Epithelial cell of prostate (primary cell): ENCODE results near the gene ZBTB16.
A peak's percentile ranks its signal among the peaks of the same experiment; 100 is the strongest.

ENCODE experiments used
- DNase-seq: peaks from one replicate; pipeline ENCODE4 v3.0.0-alpha.2; 2011; ENCODE audit warnings: low read depth, low spot score
- H3K27ac ChIP-seq: fragments of 450-650 bp; 2 replicates; pipeline ENCODE4 v1.5.1; 2017; ENCODE audit warnings: mild to moderate bottlenecking

Gene ZBTB16

DNA sequence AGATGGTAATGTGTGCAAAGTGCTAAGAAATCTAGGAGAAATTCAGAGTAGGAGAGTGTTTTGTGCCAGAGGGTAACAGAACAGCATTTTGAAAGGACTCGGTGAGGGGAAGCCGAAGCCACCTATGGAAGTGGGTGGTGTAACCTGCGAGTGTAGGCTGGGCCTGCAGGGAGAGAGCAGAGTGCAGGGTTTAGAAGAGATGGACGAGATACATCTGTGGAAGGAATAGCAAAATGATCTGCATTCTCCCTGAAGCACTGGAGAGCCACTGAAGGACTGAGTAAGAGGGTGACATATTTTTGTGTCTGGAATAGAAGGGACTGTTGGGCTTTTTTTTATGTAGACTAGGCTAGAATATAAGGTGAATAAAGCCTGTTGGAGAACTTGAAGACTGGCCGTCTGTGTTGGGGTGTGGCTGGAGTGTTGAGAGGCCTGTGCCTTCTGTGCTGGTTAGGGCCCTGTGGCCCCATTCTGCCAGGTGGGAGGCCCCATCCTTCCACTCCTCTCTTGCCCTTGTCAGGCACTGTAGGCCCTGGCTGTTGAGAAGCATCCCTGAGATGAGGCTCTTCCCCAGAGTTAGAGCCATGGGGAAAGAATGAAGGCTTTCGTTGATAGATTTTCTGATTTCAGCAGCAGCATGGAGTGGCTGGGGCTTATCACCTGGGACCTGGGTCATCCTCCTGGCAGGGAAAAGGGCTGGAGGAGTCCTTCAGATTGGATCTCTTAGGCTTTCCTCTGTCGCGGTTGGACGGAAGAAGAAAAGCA, 102.2 kb downstream of the ZBTB16 start:
- H3K27ac ChIP-seq, result no peak overlapping the region

DNA sequence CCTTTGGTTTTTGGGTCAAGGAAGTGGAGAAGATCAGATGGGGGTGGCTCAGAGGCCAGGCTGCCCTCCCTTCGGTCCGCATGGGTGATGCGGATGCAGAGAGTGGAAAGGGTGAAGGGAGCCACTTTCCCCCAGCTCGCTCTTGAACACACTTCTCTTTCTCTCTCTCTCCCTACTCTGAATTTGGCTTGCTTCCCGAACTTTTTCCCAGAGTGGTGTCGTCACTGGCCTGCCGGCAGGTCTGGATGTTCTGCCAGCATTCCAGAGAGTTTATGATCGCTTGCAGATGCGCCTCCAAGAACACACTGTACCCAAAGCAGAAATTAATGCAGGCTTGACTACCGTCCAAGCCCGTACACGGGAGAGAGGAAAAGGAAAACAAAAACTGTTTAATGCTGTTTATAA, 103.2 kb downstream of the ZBTB16 start:
- peak; percentile 81 for DNase-seq
- peak overlapping the region; percentile 93 for H3K27ac ChIP-seq

More for the DNA sequence above, 102.2 kb downstream of the ZBTB16 start:
- no peak for DNase-seq

DNA sequence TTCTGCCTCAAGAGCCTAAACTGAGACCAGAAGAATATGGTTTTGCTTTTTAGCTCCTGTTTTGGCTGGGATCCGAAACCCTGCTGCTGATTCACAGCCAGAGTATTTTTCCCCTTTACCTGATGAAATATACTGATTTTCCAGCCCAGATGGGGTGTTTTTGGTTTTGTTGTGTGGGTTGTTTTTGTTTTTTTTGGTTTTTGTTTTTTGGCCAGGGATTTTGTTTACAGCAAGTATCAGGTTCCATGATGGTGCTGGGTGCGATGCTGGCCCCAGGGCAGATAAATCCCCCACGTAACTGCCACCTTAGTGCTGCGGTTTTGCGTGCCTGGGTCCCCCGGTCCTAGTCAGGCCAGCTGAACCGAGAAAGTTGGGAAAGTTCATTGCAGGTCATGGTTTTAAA, 103.7 kb downstream of the ZBTB16 start:
- H3K27ac ChIP-seq, result peak overlapping the region; percentile 93
- no peak for DNase-seq

DNA sequence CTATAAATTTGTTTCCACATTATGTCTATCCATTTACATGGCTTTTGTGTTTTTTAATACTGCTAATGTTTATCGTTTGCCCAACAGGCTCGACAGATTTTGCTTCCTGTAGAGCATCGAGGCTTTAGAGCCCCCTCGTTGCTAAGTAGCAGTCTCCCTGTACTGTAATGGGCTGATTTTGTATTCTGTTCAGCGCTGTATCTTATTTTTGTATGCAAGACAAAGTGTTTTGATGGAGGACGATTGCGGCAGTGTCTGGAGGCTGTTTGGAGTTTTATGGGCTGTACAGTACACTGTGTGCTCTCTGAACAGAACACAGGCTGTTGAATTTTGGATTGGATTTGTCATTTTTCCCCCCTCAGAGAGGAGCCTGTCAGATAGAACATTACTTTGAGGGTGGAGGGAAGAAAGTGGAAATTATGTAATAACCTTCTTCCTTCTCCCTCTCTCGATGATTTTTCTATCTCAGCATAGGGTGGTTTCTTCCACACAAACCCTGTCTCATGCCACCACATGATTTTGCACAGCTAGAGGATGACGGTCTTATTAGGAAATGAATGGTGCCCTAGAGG, 104.4 kb downstream of the ZBTB16 start:
- H3K27ac ChIP-seq, result peak overlapping the region; percentile 93
- DNase-seq, result no peak

DNA sequence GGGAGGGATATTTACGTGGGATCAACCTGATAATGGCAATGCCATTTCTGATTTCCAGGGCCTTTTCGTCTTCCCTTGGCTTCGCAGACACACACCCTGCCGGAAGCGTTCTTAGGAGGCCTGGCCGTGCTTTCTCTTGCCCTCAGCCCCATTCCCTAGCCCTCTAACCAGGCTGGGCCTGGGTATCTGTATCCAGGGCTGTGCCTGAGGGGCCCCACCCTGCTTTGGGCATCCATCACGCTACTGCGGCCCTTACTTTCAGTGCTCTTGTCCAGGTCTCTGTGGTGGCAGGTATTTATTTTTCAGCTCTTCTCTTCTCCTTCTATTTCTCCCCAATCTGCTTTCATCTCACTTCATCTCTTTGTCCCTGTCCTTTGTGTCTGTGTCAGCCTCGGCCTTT, 105.0 kb downstream of the ZBTB16 start:
- H3K27ac ChIP-seq, result peak overlapping the region; percentile 93
- DNase-seq, result no peak

DNA sequence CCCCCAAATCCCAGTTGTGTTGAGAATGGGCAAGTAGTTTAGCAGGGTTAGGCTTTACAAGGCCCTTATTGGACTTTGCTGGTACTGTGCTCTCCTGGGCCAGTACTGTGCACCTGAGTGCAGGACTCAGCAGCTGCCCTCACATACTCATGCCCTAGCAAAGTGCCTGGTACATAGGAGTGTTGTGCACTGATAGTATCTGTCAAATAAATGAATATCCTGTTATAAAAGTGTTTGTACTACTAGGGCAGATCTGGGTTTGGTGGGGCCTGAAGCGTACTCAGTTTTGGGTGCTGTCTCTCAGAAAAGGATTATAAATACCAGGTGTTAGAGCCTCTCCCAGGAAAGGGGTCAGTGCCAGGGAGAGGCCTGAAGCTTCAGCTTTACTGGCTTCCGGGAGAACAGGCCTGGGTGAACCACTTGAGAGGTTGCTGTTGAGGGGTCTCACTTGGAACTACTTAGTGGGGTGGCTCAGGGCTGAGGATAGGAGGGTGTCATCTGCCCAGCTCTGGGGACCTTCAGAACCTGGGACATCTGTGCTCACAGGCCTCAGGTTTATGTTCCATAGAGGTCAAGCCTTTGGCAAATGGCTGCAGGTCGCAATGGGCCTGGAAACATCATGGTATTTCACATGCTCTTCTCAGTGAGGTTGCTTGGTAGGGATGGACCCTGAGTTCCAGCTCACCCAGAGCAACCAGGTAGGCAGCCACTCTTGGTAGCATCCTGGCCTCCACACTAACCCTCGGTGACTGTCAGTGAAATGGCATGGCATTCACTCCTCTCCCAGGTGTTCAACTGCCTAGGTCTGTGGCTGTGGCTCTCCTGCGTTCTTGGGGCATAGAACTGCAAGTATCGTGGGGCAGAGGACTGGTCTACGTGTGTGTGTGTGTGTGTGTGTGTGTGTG, 106.1 kb downstream of the ZBTB16 start:
- H3K27ac ChIP-seq, result no peak overlapping the region
- DNase-seq, result no peak

DNA sequence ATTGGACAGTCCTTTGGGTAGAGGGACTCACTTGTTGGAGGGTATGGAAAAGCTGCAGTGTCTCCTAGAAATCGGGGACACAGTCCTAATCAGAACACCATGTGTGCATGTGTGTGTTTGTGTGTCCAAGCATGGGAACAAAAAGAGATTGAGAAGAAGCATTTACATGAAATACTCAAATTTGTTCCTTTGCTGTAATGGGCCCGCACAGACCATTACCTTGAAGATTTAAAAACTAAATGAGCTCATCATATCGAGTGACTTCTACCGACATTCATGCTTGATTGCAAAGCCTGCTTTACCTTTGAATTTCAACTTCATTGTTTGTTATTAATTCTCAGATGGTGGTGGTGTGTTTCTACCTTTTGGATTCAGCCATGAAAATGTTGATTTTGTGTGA, 106.9 kb downstream of the ZBTB16 start:
- DNase-seq, result no peak
- H3K27ac ChIP-seq, result no peak overlapping the region

DNA sequence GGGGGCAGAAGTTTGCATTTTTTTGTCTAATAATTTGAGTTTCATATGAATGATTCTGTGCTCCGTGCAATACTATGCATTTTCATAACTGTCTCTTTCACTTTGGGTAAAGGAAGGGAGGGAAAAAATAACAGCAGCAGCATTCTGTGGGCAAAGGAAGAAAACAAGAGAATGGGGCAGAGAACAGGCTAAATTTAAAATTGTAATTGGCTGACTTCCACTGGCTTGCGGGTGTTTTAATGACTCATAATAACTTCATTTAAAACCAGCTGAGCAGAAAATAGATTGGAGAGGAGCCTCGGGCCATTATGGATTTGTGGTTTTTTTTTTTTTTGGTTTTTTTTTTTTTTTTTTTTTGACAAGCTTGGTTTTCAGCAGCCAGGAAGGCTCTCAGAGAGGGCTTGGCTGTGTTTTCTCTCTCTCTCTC, 107.4 kb downstream of the ZBTB16 start:
- H3K27ac ChIP-seq, result no peak overlapping the region

DNA sequence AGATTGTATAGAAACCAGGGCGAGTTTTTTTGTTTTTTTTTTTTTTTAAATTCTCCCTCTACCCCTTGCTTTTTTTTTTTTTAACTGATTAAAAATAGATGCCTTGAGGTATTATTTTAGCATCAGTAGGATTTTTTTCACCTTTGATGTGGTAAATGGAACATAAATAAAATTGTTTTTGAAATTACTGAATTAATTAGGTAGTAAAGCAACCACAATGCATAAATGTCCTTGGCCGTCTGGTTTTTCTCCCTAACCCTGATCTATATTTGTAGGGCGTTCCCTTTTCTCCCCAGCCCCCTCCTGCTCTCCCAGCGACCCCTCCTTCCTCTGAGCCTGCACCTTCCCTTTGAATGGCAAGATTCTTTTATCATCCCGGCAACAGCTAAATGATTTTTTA, 107.8 kb downstream of the ZBTB16 start:
- H3K27ac ChIP-seq, result no peak overlapping the region
- DNase-seq, result no peak

More for the DNA sequence above, 107.4 kb downstream of the ZBTB16 start:
- peak; percentile 27 for DNase-seq

DNA sequence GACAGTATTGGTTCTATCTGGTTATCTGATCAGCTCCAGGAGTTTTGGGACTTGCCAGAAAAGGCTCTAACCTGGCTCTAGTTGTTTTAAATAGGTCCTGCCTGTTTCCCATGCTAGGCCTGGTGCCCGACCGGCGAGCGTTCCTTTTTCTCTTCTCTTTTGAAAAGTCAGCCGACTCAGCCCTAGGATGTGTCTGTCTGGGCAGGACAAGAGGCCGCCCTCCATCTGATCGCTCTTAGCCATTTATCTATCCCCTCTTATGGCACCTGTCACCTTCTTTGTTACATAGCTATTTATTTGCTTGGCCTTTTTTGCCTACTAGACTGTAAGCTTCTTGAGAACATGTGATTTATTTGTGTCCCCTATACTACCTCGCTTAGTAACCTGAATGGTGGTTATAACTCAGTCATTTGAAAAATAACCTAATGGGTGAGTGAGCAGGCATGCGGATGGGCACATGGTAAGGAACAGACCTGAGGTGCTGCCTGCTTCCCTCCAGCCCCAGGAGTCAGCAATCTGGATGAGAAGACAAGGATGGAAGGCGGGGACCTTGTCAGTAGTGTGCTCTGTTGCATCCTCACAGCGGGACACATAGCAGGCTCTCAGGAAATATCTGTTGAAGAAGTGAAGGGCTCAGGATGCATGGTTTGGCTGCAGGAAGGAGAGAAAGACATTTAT, 108.4 kb downstream of the ZBTB16 start:
- DNase-seq, result no peak
- H3K27ac ChIP-seq, result no peak overlapping the region

DNA sequence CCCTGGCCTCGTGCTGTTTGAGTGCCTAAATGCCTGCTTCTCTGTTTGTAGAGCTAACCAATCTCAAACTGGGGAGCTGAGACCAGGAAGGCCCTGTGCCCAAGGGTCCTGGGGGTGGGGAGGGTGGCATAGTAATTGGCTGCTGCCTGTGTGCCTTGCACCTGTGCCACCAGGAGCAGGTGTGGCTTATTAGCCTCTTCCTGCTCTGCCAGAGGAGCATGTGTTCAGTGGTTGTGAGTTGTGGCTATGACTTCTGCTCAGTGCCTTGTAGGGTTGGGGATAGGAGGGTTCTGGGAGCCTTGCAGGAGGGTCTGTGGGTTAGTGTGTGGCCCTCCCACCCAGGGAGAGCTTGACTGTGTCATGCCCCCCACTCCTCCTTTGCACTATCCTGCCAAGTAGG, 109.2 kb downstream of the ZBTB16 start:
- no peak overlapping the region for H3K27ac ChIP-seq
- DNase-seq, result no peak

DNA sequence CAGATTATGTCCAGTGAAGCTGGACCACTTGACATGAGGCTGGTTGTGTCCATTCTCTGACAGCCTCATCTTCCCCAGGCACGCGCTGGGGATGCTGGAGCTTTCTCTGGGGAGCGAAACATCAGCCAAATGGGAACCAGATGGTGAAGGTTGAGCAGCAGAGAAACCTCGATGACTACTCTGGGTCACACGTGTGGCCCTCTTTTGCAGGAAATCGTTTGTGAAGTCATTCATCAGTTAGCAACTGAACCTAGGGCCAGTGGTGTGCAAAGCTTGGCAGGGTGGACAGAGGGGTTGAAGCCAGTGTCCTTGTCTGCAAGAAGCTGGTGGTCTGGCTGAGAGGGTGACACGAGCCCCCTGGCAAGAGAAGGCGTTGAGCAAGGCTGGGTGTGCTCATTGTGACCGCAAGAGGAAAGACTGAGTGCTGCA, 109.8 kb downstream of the ZBTB16 start:
- DNase-seq, result no peak
- H3K27ac ChIP-seq, result no peak overlapping the region

DNA sequence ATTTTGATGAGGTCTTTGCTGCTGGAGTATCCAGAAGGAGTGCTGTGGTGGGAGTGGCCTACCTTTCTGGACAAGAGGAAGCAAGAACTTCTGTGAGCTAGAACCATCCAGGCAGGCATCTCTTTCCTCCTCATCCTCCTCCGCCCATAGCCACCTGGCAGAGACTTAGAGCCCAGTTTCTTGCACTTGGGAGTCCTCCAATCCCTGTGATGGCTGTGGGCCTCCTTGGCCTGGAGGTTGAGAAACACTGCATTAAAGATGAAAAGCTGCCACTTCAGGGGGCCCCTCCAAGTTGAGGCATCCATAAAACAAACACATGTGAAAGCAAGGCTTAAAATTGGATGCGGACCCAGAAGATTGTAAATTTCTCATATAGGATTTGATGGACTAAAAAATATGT, 110.3 kb downstream of the ZBTB16 start:
- no peak overlapping the region for H3K27ac ChIP-seq
- DNase-seq, result no peak

DNA sequence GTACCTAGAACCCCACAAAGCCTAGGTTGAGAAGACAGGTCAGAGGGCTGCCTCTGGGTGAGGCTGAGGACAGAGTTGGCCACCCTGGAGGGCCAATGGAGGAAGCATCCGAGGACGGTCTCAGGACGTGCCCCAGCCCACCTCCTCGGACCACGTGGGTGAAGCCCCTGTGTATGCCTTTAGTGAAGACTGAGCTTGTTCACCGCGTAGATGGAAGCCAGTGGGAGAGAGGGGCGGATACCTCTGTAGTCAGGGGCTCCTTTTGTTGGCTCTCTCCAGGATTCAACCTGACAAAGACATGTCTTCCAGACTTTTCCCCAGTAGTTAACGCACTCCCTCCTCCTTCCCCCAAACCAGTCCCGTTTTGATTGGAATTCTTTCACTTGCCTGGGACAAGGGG, 110.7 kb downstream of the ZBTB16 start:
- no peak for DNase-seq
- no peak overlapping the region for H3K27ac ChIP-seq

DNA sequence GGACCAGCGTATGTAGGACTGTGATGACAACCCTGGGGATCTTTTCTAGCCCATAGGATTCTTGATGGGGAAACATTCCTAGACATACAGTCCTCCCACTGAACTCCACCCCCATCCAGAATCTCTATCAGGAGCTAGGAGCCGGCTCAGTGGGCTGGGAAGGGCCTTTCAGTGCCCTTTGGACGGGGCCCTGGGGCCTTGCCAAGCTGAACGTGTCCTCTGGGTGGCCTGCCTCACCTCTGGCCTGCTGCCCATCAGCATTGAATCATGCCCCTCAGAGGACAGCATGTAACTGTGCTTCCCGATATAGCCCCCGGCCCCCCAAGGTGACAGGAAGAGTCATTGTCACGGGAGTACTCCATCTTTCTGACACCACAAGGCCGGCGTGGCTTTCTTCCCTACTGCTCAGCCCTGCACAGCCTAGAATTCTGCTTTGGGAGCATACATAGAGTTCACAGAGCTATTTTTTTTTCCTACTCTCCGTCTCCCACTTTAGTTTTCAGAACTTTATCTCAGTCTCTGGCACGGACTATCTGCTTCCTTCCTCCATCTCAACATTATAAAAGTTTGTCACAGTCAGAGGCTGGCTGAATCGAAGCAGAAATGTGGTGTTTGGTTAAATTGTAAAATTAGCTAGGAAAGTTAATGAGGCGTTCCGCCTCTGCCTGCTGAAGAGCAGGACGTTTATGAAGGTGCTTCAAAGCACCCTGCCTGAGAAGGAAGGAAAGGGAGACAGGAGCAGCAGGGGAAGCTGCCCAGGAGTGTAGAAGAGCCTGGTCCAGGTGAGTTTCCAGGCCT, 111.9 kb downstream of the ZBTB16 start:
- no peak overlapping the region for H3K27ac ChIP-seq
- no peak for DNase-seq

DNA sequence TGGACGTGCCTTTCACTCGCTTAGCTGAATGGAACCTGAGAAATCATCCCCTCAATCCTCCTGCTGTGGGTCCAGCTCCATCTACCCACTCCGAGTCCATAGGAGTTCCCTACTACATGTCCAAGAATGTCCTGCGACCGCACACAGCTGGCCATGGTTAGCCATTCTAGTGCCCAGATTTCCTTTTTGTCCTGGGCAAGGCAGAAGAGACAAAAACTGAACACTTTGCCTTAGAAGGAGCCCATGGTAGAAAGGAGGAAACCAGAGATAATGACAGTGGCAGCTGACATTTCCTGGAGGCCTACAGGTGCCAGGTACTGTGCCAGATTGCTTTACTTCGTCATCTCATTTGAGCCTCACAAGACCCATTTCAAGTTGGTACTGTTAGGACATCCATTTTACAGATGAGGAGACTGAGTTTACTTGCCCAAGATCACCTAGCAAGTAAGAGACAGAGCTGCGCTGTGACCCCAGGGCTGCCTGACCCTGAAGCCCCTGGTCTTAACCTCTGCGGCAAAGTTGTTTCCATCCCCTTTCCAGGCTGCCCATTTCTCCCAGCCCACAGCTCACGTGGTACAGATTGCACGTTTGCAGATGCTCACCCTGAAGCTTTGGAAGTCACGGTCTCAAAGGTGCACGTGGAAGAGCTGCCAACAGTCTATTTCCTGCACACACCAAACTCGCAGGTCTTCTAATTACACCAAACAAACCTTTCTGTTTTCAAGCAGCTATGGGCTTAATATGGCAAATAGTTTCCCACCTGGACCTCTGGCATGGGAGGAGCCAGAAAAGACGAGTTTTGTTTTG, 112.7 kb downstream of the ZBTB16 start:
- H3K27ac ChIP-seq, result no peak overlapping the region

DNA sequence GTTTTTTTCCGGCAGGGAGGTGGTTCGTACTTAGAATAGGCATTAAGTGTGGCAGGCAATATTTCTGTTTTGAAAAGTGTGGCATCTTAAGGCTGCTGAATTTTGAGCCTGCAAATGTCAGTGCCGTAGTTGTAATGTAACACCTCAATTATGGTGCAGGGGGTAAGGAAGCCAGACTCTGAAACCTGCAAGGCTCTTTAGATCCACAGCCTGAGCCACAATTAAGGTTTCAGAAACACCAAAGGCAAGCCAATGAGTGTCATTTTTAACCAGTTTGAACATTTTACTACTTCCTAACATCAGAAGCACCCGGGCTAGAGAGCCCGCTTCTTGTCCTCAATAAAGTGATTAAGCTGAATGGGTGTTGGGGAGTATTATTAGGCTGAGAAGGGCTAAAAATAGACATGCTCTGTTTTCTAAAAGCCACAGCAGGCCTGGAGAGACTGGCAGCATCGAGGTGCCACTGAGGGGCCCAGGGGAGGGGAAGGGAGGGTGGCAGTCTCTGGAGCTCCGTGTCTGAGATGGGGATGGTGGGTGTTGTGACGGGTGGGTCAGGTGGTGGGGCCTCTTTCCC, 113.4 kb downstream of the ZBTB16 start:
- DNase-seq, result no peak
- H3K27ac ChIP-seq, result no peak overlapping the region

More for the DNA sequence above, 112.7 kb downstream of the ZBTB16 start:
- no peak for DNase-seq

DNA sequence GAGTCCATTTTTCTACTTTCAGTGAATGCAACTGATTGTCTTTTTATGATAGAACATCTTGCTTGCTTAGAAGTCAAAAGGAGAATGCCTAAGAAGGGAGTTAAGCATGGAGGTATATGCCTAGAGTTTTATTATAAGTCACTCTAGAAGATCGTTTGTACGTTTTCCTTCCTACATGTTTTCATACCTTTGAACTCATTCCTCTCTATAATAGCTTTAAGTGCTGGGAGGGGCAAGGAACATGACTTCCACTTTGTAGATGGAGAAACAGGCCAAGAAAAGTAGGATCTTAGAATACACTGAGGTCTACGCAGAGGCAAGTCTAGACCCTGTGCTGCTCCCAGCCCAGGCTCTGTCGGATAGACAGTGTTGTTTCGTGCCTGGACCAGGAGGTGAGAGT, 114.3 kb downstream of the ZBTB16 start:
- no peak overlapping the region for H3K27ac ChIP-seq
- no peak for DNase-seq
